ENCODE data around the gene THSD7B. TPM values are rescaled to one million over a fixed set of nuclear protein-coding genes. Genes with fewer than 3 reads are reported as not detected.

The THSD7B gene
- total and polyA plus RNA-seq, 2 experiments from 2014 or later: 0.86 to 3.8 TPM

DNA sequence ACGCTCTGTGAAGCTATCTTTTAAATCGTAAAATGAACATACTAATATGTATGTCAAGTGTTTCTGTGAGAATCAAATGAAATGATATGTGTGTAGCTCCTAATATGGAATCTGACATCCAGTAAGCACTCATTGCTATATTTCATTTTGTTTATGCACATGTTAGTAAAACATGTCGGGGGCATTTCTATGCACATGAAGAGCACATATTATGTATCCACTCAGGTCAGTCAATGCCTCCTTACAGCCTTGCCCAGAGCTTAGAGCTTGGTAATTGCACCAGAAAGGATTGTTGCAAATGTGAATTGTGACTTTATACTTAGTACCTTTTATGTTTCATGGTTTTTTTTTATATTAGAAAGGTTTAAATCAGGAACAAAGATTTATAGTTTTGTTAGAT, 735.3 kb downstream of the THSD7B start (continued):
- TF ChIP-seq, protein P1, sequence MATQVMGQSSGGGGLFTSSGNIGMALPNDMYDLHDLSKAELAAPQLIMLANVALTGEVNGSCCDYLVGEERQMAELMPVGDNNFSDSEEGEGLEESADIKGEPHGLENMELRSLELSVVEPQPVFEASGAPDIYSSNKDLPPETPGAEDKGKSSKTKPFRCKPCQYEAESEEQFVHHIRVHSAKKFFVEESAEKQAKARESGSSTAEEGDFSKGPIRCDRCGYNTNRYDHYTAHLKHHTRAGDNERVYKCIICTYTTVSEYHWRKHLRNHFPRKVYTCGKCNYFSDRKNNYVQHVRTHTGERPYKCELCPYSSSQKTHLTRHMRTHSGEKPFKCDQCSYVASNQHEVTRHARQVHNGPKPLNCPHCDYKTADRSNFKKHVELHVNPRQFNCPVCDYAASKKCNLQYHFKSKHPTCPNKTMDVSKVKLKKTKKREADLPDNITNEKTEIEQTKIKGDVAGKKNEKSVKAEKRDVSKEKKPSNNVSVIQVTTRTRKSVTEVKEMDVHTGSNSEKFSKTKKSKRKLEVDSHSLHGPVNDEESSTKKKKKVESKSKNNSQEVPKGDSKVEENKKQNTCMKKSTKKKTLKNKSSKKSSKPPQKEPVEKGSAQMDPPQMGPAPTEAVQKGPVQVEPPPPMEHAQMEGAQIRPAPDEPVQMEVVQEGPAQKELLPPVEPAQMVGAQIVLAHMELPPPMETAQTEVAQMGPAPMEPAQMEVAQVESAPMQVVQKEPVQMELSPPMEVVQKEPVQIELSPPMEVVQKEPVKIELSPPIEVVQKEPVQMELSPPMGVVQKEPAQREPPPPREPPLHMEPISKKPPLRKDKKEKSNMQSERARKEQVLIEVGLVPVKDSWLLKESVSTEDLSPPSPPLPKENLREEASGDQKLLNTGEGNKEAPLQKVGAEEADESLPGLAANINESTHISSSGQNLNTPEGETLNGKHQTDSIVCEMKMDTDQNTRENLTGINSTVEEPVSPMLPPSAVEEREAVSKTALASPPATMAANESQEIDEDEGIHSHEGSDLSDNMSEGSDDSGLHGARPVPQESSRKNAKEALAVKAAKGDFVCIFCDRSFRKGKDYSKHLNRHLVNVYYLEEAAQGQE (IDR thresholded peaks at IDR 0.05; ENCODE audit: unreplicated experiment): no peak
- TF ChIP-seq, protein P2, sequence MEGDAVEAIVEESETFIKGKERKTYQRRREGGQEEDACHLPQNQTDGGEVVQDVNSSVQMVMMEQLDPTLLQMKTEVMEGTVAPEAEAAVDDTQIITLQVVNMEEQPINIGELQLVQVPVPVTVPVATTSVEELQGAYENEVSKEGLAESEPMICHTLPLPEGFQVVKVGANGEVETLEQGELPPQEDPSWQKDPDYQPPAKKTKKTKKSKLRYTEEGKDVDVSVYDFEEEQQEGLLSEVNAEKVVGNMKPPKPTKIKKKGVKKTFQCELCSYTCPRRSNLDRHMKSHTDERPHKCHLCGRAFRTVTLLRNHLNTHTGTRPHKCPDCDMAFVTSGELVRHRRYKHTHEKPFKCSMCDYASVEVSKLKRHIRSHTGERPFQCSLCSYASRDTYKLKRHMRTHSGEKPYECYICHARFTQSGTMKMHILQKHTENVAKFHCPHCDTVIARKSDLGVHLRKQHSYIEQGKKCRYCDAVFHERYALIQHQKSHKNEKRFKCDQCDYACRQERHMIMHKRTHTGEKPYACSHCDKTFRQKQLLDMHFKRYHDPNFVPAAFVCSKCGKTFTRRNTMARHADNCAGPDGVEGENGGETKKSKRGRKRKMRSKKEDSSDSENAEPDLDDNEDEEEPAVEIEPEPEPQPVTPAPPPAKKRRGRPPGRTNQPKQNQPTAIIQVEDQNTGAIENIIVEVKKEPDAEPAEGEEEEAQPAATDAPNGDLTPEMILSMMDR (conservative IDR thresholded peaks at IDR 0.05; ENCODE audit: low read depth in 2 of 2): no peak
- TF ChIP-seq STAT1 (IDR thresholded peaks at IDR 0.05; ENCODE audit: unreplicated experiment): no peak
- TF ChIP-seq ZNF114 (CRISPR knock-in tag; IDR thresholded peaks at IDR 0.05): no peak
- TF ChIP-seq NANOG (IDR thresholded peaks at IDR 0.05; ENCODE audit: borderline replicate concordance): no peak
- TF ChIP-seq CREB1 (CRISPR knock-in tag; IDR thresholded peaks at IDR 0.05; ENCODE audit: low read depth): no peak

DNA sequence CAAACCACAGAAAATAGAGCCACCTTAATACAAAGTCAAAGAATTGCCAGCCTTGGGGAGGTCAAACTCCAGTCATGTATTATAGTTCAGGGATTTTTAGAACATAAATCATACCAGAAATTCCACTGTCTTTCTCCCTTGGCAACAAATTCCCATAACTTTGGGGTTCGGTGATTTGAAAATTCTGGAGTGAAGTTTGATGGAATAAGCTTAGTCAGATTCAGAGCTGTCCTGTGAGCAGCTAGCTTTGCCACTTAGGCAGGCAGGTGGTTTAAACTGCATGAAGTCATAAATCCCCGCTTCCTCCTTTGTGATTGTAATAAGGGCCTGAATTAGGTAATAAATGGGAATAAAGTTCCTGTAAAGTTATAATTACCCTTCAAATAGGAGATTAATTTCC, 741.9 kb downstream of the THSD7B start:
- Histone ChIP-seq H3K4me1 (ENCODE audit: insufficient read depth) (peaks cover 13% of the 10 kb centered on the region), H3K4me3 (no peak overlapping the region), H3F3A (replicated peaks; ENCODE audit: low read depth) (no peaks in the 10 kb centered on the region), H2AFZ (no peak overlapping the region), H3K4me2 (no peak overlapping the region), H3K27ac (ENCODE audit: low read depth) (no peak overlapping the region), H3K79me2 (replicated peaks; ENCODE audit: insufficient read depth) (no peaks in the 10 kb centered on the region), H4K20me1 (replicated peaks; ENCODE audit: insufficient read depth) (no peaks in the 10 kb centered on the region), H3K9me2 (ENCODE audit: insufficient read depth) (no peaks in the 10 kb centered on the region), H3K36me3 (ENCODE audit: insufficient read depth) (no peaks in the 10 kb centered on the region), H3K27me3 (ENCODE audit: insufficient read depth) (no peaks in the 10 kb centered on the region)
- Mint-ChIP-seq H3K9me3 (no peaks in the 10 kb centered on the region), H3K4me3 (no peak overlapping the region), H3K36me3 (ENCODE audit: low read depth) (no peaks in the 10 kb centered on the region), H3K27ac (no peak overlapping the region; the same call in 1 of the 2 replicates), H3K4me1 (peaks cover 15% of the 10 kb centered on the region), H3K27me3 (ENCODE audit: insufficient read depth, low read depth, poor library complexity) (peaks cover 4% of the 10 kb centered on the region)
- no peak; the same call in 2 of the 3 replicates for ATAC-seq
- no peak for DNase-seq (ENCODE audit: low spot score)
- TF ChIP-seq, protein P2 (conservative IDR thresholded peaks at IDR 0.05; ENCODE audit: low read depth in 2 of 2): no peak
- TF ChIP-seq EZH2 (IDR thresholded peaks at IDR 0.05; ENCODE audit: low read depth, unreplicated experiment) (no peak), ZNF114 (CRISPR knock-in tag; IDR thresholded peaks at IDR 0.05) (no peak), ZNF331 (CRISPR knock-in tag; IDR thresholded peaks at IDR 0.05; ENCODE audit: low read depth) (no peak)
- TF ChIP-seq, protein P1 (IDR thresholded peaks at IDR 0.05; ENCODE audit: unreplicated experiment): no peak
